Neural progenitor cell (in vitro differentiated cells): ENCODE data around the gene AIP. TPM values are rescaled to one million over a fixed set of nuclear protein-coding genes. Genes with fewer than 3 reads are reported as not detected.
A peak's percentile ranks its signal among the peaks of the same experiment; 100 is the strongest.

Experiments
- DNase-seq: peaks from one replicate; pipeline ENCODE4 v3.0.0-alpha.2; 2016; ENCODE audit warnings: low spot score
- H2AFZ ChIP-seq: fragments of 200-600 bp; sonication (generic); replicated peaks from 2 replicates; pipeline ENCODE4 v1.6.1; 2016; ENCODE audit warnings: antibody characterized with exemption
- H3F3A ChIP-seq: fragments of 200-600 bp; sonication (generic); 2 replicates; pipeline ENCODE4 v1.6.1; 2016; ENCODE audit warnings: antibody characterized with exemption, low read depth
- H3K27ac ChIP-seq: fragments of 200-600 bp; sonication (generic); 2 replicates; pipeline ENCODE4 v1.5.1; 2016; ENCODE audit warnings: mild to moderate bottlenecking
- H3K27me3 ChIP-seq: fragments of 200-600 bp; sonication (generic); 2 replicates; pipeline ENCODE4 v1.6.1; 2016; ENCODE audit warnings: mild to moderate bottlenecking, moderate library complexity
- H3K36me3 ChIP-seq: fragments of 200-600 bp; sonication (generic); 2 replicates; pipeline ENCODE4 v1.5.1; 2016
- H3K4me1 ChIP-seq: fragments of 200-600 bp; sonication (generic); 2 replicates; pipeline ENCODE4 v1.6.1; 2016; ENCODE audit warnings: mixed run types
- H3K4me2 ChIP-seq: fragments of 200-600 bp; sonication (generic); 2 replicates; pipeline ENCODE4 v1.6.1; 2016
- H3K4me3 ChIP-seq: fragments of 200-600 bp; sonication (generic); 2 replicates; pipeline ENCODE4 v1.5.1; 2016
- H3K79me2 ChIP-seq: fragments of 200-600 bp; sonication (generic); 2 replicates; pipeline ENCODE4 v1.6.1; 2016; ENCODE audit warnings: low read depth
- H3K9ac ChIP-seq: fragments of 200-600 bp; sonication (generic); 2 replicates; pipeline ENCODE4 v1.6.1; 2016
- H3K9me3 ChIP-seq: fragments of 200-600 bp; sonication (generic); 2 replicates; pipeline ENCODE4 v1.5.1; 2016; ENCODE audit warnings: low read depth
- H4K20me1 ChIP-seq: fragments of 200-600 bp; sonication (generic); 2 replicates; pipeline ENCODE4 v1.6.1; 2016; ENCODE audit warnings: low read depth
- H3K27ac Mint-ChIP-seq: 3 replicates; pipeline ENCODE4 v1.8.0; 2021; ENCODE audit warnings: mixed read lengths
- H3K27me3 Mint-ChIP-seq: 2 replicates; pipeline ENCODE4 v1.8.0; 2022; ENCODE audit warnings: low read depth, mild to moderate bottlenecking, inconsistent platforms, moderate library complexity, mixed read lengths; ENCODE audit not compliant: insufficient read depth
- H3K36me3 Mint-ChIP-seq: 3 replicates; pipeline ENCODE4 v1.8.0; 2021; ENCODE audit warnings: mixed read lengths
- H3K4me1 Mint-ChIP-seq: 3 replicates; pipeline ENCODE4 v1.8.0; 2021; ENCODE audit warnings: mixed read lengths
- H3K4me3 Mint-ChIP-seq: 3 replicates; pipeline ENCODE4 v1.8.0; 2021; ENCODE audit warnings: mild to moderate bottlenecking, moderate library complexity, mixed read lengths
- H3K9me3 Mint-ChIP-seq: 3 replicates; pipeline ENCODE4 v1.8.0; 2020; ENCODE audit warnings: mixed read lengths
- CTCF ChIP-seq: fragments of 200-600 bp; sonication (generic); IDR thresholded peaks from 2 replicates; pipeline ENCODE4 v1.5.1; 2017; ENCODE audit warnings: antibody characterized with exemption, mild to moderate bottlenecking
- EZH2 ChIP-seq: fragments of 200-600 bp; sonication (generic); IDR thresholded peaks from 2 replicates; pipeline ENCODE4 v1.6.1; 2017; ENCODE audit warnings: antibody characterized with exemption, mild to moderate bottlenecking, moderate library complexity
- EZH2phosphoT487 ChIP-seq: fragments of 200-600 bp; sonication (generic); IDR thresholded peaks from 2 replicates; pipeline ENCODE4 v1.6.1; 2017; ENCODE audit warnings: antibody characterized with exemption
- total RNA-seq: library from RNA; depleted of rRNA; stranded (reverse); fragments of >200 nt; gene quantifications from 2 replicates; pipeline ENCODE4 v1.2.3, GENCODE V29; 2015; ENCODE audit warnings: low replicate concordance

AIP gene
- total RNA-seq, 1 donor from 2014 or later = 20.3 TPM

DNA sequence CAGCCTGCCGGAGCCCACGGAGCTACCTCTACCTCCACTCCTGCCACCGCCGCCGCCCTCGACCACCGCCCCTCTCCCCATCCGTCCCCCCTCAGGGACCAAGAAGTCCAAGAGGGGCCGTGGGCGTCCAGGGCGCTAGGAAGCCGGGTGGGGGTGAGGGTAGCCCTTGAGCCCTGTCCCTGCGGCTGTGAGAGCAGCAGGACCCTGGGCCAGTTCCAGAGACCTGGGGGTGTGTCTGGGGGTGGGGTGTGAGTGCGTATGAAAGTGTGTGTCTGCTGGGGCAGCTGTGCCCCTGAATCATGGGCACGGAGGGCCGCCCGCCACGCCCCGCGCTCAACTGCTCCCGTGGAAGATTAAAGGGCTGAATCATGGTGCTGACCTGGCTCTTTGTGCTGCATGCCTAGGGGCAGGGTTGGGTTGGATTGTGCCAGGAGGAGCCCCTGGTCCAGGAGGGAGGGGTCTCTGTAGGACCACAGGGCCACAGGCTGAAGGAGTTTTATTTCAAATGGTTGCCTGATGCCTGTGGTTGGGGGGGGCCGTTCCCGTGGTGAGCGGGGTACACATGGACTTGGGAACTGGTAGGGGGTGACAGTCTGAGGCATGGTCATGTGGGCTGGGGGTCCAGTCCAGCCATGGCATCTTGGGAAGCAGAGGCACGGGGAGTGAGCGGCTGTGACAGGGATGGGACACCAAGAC, 47.6 kb upstream of the AIP start:
- DNase-seq = no peak
- no peak overlapping the region for H3K4me3 Mint-ChIP-seq
- no peak overlapping the region for H3K27ac Mint-ChIP-seq
- H3K4me3 ChIP-seq = no peak overlapping the region
- no peaks in the 10 kb centered on the region for H3K79me2 ChIP-seq
- H3K4me1 ChIP-seq = no peaks in the 10 kb centered on the region
- H3K36me3 Mint-ChIP-seq = peaks cover 18% of the 10 kb centered on the region
- no peaks in the 10 kb centered on the region for H3K36me3 ChIP-seq
- H4K20me1 ChIP-seq = no peaks in the 10 kb centered on the region
- no peak overlapping the region for H3K9ac ChIP-seq
- no peak overlapping the region for H3K4me2 ChIP-seq
- peaks cover 7% of the 10 kb centered on the region for H3K4me1 Mint-ChIP-seq
- no peaks in the 10 kb centered on the region for H3F3A ChIP-seq
- no peak overlapping the region for H3K27ac ChIP-seq
- TF ChIP-seq EZH2phosphoT487 (no peak), CTCF (no peak), EZH2 (no peak)
- no peaks in the 10 kb centered on the region for H3K9me3 Mint-ChIP-seq
- H3K27me3 Mint-ChIP-seq = peaks cover 2% of the 10 kb centered on the region
- H3K27me3 ChIP-seq = no peaks in the 10 kb centered on the region
- no peaks in the 10 kb centered on the region for H3K9me3 ChIP-seq
- H2AFZ ChIP-seq = no peak overlapping the region

DNA sequence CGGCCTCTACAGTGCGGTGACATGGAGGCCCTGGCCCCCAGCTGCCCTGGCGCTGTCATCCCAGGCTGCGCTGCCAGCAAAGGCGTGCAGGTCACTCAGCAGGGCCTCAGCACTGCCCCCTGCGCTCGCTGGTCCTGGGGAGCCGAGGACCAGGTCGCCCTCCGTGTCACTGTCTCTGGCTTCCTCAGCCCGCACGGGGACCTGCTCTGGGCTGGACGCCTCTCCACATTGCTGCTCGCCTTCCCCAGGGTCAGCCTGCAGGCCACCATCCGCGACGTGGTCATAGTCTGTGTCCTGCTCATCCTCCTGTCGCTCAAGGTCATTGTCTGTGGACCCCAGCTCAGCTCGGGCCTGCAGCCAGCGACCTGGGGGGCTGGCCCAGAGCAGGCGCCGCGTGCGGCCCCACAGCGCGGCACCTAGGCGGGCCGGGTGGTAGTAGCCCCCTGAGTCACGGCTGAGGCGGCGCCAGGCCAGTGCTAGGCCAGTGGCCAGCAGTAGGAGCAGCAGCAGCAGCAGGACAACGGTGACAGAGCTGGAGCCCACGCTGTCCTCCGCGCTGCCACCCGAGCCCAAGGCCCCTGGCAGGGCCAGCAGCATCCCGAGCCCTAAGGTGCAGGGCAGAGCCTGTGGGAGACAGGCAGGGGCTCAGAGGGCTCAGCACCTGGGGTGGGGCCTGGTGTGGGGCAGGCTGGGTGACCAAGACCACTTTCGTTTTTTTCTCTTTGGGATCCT, 46.9 kb upstream of the AIP start:
- H3K9me3 Mint-ChIP-seq = no peaks in the 10 kb centered on the region
- H3K36me3 Mint-ChIP-seq = peaks cover 16% of the 10 kb centered on the region
- no peaks in the 10 kb centered on the region for H4K20me1 ChIP-seq
- no peaks in the 10 kb centered on the region for H3F3A ChIP-seq
- H3K36me3 ChIP-seq = no peaks in the 10 kb centered on the region
- H3K9ac ChIP-seq = no peak overlapping the region
- H3K79me2 ChIP-seq = no peaks in the 10 kb centered on the region
- no peak overlapping the region for H2AFZ ChIP-seq
- H3K9me3 ChIP-seq = no peaks in the 10 kb centered on the region
- peaks cover 2% of the 10 kb centered on the region for H3K27me3 Mint-ChIP-seq
- H3K4me3 Mint-ChIP-seq = no peak overlapping the region
- no peaks in the 10 kb centered on the region for H3K27me3 ChIP-seq
- DNase-seq = no peak
- no peak overlapping the region for H3K4me3 ChIP-seq
- no peaks in the 10 kb centered on the region for H3K4me1 ChIP-seq
- no peak for TF ChIP-seq EZH2
- TF ChIP-seq CTCF = no peak
- no peak for TF ChIP-seq EZH2phosphoT487
- no peak overlapping the region for H3K4me2 ChIP-seq
- no peak overlapping the region for H3K27ac Mint-ChIP-seq
- H3K27ac ChIP-seq = no peak overlapping the region
- peaks cover 7% of the 10 kb centered on the region for H3K4me1 Mint-ChIP-seq

DNA sequence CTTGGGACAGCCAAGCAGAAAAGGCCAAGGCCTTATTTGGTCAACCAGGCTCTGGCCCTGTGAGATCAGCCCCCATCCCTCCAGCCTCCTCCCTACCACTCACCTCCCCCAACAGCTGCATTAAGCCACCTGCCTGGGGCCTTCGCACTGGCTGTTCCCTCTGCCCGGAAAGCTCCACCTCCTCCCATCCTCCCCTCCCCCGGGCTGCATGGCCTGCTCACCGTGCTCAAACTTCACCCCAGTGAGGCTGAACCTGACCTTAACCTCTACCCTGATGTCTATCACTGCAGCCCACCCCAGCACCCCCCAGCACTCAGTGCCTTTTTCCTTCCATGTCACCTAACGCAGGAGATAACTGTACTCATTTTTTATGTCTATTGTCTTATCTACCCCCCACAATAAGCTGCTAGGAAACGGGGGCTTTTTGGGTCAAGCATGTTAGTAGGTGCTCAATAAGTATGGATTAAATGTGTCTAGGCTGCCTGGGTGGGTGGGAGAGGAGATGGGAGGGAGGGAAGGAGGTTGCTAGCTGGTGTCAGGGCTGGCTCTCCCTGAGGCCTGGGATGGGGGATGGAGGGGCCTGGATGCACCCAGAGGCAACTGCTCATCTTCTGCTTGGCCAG, 46.3 kb upstream of the AIP start:
- H3K27me3 Mint-ChIP-seq = peaks cover 2% of the 10 kb centered on the region
- Histone ChIP-seq H3K9ac (no peak overlapping the region), H3K4me1 (no peaks in the 10 kb centered on the region), H3K36me3 (no peaks in the 10 kb centered on the region), H4K20me1 (no peaks in the 10 kb centered on the region), H3K27me3 (no peaks in the 10 kb centered on the region), H3K79me2 (no peaks in the 10 kb centered on the region), H3K4me2 (no peak overlapping the region), H3F3A (no peaks in the 10 kb centered on the region), H3K9me3 (no peaks in the 10 kb centered on the region), H3K27ac (no peak overlapping the region), H3K4me3 (no peak overlapping the region), H2AFZ (no peak overlapping the region)
- H3K4me3 Mint-ChIP-seq = peak overlapping the region; percentile 9
- H3K36me3 Mint-ChIP-seq = peaks cover 16% of the 10 kb centered on the region
- H3K9me3 Mint-ChIP-seq = no peaks in the 10 kb centered on the region
- peaks cover 7% of the 10 kb centered on the region for H3K4me1 Mint-ChIP-seq
- no peak for TF ChIP-seq EZH2phosphoT487
- TF ChIP-seq EZH2 = no peak
- no peak for TF ChIP-seq CTCF
- H3K27ac Mint-ChIP-seq = peak overlapping the region; percentile 16
- no peak for DNase-seq
